HepG2 (cell line): ENCODE measurements around the gene PNPLA2.

Experiments used
- CEBPB ChIP-seq: IDR thresholded peaks from 2 replicates; pipeline ENCODE4 v1.6.1; 2011; ENCODE audit warnings: low read depth, low read length, improper control_type of control experiment, borderline replicate concordance
- ETV6 ChIP-seq: sonication (generic); formaldehyde crosslinking; conservative IDR thresholded peaks from 2 replicates; pipeline ENCODE4 v1.4.0; 2020; ENCODE audit warnings: missing genetic modification reagents
- HDAC2 ChIP-seq: sonication (generic); formaldehyde crosslinking; IDR thresholded peaks from 2 replicates; pipeline ENCODE4 v1.4.0; 2020; ENCODE audit warnings: missing genetic modification reagents
- SMARCC2 ChIP-seq: fragments of 450-650 bp; IDR thresholded peaks from 2 replicates; pipeline ENCODE4 v1.6.1; 2017; ENCODE audit warnings: antibody characterized with exemption, mild to moderate bottlenecking
- TAF1 ChIP-seq: sonication (generic); formaldehyde crosslinking; IDR thresholded peaks from 2 replicates; pipeline ENCODE4 v1.4.0; 2020; ENCODE audit warnings: missing genetic modification reagents
- THYN1 ChIP-seq: sonication (generic); formaldehyde crosslinking; IDR thresholded peaks from 2 replicates; pipeline ENCODE4 v1.8.1; 2023; ENCODE audit warnings: low read depth, mild to moderate bottlenecking, moderate library complexity, missing genetic modification reagents, borderline replicate concordance
- ZNF367 ChIP-seq: sonication (generic); formaldehyde crosslinking; IDR thresholded peaks from 2 replicates; pipeline ENCODE4 v1.4.0; 2020; ENCODE audit warnings: missing genetic modification reagents, borderline replicate concordance
- ZNF510 ChIP-seq: sonication (generic); formaldehyde crosslinking; IDR thresholded peaks from 2 replicates; pipeline ENCODE4 v1.4.0; 2020; ENCODE audit warnings: low read depth, mild to moderate bottlenecking, missing genetic modification reagents
- TF ChIP-seq, protein P1 (sequence below): sonication (generic); formaldehyde crosslinking; IDR thresholded peaks from 2 replicates; pipeline ENCODE4 v1.5.0; 2020; ENCODE audit warnings: mild to moderate bottlenecking, missing genetic modification reagents, moderate library complexity

DNA sequence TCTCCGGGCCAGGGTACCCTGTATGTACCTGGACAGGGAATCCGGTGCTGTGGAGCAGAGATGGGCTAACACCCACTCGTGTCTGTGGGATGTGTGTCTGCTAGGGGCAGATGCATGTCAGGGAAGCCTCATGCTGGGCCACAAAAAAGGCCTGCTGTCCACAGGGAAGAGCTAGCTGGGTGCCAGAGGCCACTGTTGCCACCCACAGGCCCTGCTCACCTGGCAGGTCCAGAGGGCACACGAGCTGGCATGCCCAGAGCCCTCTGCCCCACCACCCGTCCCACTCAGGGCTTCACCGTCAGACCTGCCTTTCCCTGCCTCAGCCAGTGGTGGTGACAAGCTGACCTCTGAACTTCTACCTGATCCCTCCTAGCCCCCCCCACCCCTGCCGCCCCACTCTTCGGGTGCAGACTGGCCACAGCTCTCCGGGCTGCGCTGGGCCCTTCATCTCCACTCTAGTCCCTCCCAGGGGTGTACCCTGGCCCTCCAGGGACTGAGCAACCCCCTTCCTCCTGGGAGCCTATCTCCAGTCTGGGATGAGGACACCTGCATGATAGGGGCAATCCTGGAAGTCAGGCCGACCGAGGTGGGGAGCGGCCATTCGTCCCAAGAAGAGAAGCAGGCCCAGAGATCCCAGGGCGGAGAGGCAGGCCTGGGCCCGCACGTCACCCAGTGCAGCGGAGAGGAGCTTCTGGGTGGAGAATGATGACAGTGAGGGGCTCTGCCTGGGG is 22.0 kb upstream of the PNPLA2 start:
- TF ChIP-seq SMARCC2, result no peak
- TF ChIP-seq, protein P1, sequence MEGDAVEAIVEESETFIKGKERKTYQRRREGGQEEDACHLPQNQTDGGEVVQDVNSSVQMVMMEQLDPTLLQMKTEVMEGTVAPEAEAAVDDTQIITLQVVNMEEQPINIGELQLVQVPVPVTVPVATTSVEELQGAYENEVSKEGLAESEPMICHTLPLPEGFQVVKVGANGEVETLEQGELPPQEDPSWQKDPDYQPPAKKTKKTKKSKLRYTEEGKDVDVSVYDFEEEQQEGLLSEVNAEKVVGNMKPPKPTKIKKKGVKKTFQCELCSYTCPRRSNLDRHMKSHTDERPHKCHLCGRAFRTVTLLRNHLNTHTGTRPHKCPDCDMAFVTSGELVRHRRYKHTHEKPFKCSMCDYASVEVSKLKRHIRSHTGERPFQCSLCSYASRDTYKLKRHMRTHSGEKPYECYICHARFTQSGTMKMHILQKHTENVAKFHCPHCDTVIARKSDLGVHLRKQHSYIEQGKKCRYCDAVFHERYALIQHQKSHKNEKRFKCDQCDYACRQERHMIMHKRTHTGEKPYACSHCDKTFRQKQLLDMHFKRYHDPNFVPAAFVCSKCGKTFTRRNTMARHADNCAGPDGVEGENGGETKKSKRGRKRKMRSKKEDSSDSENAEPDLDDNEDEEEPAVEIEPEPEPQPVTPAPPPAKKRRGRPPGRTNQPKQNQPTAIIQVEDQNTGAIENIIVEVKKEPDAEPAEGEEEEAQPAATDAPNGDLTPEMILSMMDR, result peak; percentile 4; the same call in 1 of the 2 replicates
- no peak; the same call in 1 of the 2 replicates for TF ChIP-seq THYN1 (CRISPR knock-in tag)
- no peak for TF ChIP-seq CEBPB
- no peak for TF ChIP-seq HDAC2 (CRISPR knock-in tag)
- TF ChIP-seq ZNF510 (CRISPR knock-in tag), result no peak
- no peak for TF ChIP-seq ETV6 (CRISPR knock-in tag)
- TF ChIP-seq ZNF367 (CRISPR knock-in tag), result no peak
- TF ChIP-seq TAF1 (CRISPR knock-in tag), result no peak
